ENCODE results near the gene RPL7A. TPM values are rescaled to one million over a fixed set of nuclear protein-coding genes. Genes with fewer than 3 reads are reported as not detected.
"Not testable (repeated sequence)": the region's sequence is repeated elsewhere in the genome, so short reads cannot be mapped to it uniquely, and the experiment has no call there.

The RPL7A gene
- total RNA-seq, 2 experiments from 2014 or later = 2,867 to 2,961 TPM

DNA sequence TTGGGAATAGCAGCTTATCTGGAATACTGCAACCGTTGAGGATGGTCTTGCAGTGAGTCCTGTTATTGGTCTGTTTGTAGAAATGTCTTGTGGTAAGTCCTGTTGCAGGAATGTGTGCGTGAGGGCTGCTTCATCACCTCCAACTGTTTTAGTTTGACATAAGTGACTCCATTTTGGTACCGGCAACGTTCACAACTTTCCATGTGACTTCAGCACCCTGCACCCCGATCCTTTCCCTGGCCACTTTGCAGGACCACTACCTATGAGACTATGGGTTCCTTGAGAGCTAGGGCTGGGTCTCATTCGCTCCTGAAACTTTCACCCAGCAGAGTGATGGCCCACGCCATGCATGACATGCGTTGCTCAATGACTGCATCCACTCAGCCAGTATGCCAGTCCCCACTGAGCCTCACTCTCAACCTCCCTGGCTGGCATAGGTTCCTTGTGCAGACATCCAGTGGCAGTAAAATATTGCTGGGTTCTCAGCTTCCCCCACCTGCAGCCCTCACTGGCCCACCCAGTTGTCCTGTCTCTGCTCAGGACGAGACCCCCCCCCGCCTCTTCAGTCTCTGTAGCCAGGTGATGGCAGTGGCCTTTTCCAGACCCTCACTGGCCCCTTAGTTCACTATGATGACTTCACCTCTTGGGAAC lies 20.1 kb upstream of the RPL7A start:
- intact Hi-C loops (cut with micrococcal nuclease; ENCODE audit: unreplicated experiment) = loop anchor here (5.0 kb wide), 1 partner anchor 141 kb away; no protein-coding TSS in a partner anchor
- Histone ChIP-seq H3K79me2 (ENCODE audit: insufficient read depth, low read depth, low read length) (no peaks in the 10 kb centered on the region), H3K27ac (ENCODE audit: low read depth, low read length, poor library complexity, severe bottlenecking) (no peak overlapping the region), H4K20me1 (ENCODE audit: insufficient read depth, low read length) (no peaks in the 10 kb centered on the region), H3K4me3 (ENCODE audit: low read depth, low read length, poor library complexity, severe bottlenecking) (no peak overlapping the region), H3K9me2 (ENCODE audit: insufficient read depth, low read length) (no peaks in the 10 kb centered on the region), H3K4me2 (ENCODE audit: low read length) (no peak overlapping the region), H3K36me3 (ENCODE audit: insufficient read depth, low read length) (peaks cover 39% of the 10 kb centered on the region), H3K9me3 (ENCODE audit: low read length) (no peaks in the 10 kb centered on the region), H2AFZ (ENCODE audit: low read length) (no peak overlapping the region), H3K4me1 (ENCODE audit: insufficient read depth, low read length, poor library complexity, severe bottlenecking) (no peaks in the 10 kb centered on the region)
- ChIA-PET CTCF (ENCODE audit: unreplicated experiment) (no interaction called here), POLR2A (no interaction called here)
- TF ChIP-seq EZH2phosphoT487 (IDR thresholded peaks at IDR 0.05; ENCODE audit: borderline replicate concordance, low read depth, low read length) (no peak), CTCF (conservative IDR thresholded peaks at IDR 0.05; ENCODE audit: low read length) (no peak)
- no peak for DNase-seq (ENCODE audit: low spot score)
- no TSS peak for BruUV-seq (replicated peaks)

DNA sequence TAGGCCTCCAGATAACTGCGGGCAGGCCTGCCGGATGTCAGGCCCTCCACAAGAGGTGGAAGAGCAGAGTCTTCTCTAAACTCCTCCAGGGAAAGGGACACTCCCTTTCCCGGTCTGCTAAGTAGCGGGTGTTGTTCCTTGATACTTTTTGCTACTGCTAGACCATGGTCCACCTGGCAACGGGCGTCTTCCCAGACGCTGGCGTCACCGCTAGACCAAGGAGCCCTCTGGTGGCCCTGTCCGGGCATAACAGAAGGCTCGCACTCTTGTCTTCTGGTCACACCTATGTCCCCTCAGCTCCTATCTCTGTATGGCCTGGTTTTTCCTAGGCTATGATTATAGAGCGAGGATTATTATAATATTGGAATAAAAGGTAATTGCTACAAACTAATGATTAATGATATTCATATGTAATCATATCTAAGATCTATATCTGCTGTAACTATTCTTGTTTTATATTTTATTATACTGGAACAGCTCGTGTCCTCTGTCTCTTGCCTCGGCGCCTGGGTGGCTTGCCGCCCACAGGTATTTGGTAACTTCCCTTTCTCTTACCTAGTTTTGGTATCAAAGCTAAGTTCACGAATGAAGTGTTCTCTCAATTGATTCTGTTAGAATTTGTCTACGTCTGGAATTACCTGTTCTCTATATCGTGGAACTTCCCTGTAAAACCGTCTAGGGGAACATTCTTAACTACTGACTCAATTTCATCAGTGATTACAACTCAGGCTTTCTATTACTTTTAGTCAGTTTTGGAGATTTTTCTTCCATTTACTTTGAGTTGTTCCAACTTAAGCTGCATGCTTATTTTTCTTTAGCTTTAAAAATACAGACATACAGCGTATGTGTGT lies 18.5 kb upstream of the RPL7A start:
- intact Hi-C loops (cut with micrococcal nuclease; ENCODE audit: unreplicated experiment) = loop anchor here (5.0 kb wide), 1 partner anchor 142 kb away; no protein-coding TSS in a partner anchor
- H3K4me2 ChIP-seq (ENCODE audit: low read length) = not testable (repeated sequence)

More for the DNA sequence above, 18.5 kb upstream of the RPL7A start:
- POLR2A ChIA-PET = interaction anchor here (0.7 kb wide), 1 partner anchor 957 kb away, joined by 3 read pairs; no protein-coding TSS in a partner anchor
- DNase-seq (ENCODE audit: low spot score); H3K4me1 ChIP-seq (ENCODE audit: insufficient read depth, low read length, poor library complexity, severe bottlenecking); H3K79me2 ChIP-seq (ENCODE audit: insufficient read depth, low read depth, low read length); H3K4me3 ChIP-seq (ENCODE audit: low read depth, low read length, poor library complexity, severe bottlenecking); H3K27ac ChIP-seq (ENCODE audit: low read depth, low read length, poor library complexity, severe bottlenecking); H2AFZ ChIP-seq (ENCODE audit: low read length); H3K9me2 ChIP-seq (ENCODE audit: insufficient read depth, low read length); CTCF ChIA-PET (ENCODE audit: unreplicated experiment); H4K20me1 ChIP-seq (ENCODE audit: insufficient read depth, low read length); H3K9me3 ChIP-seq (ENCODE audit: low read length): not testable (repeated sequence)
- TSS peak; percentile 36 for BruUV-seq (replicated peaks)
- peaks cover 55% of the 10 kb centered on the region for H3K36me3 ChIP-seq (ENCODE audit: insufficient read depth, low read length)
- peak; percentile 65 for TF ChIP-seq CTCF (conservative IDR thresholded peaks at IDR 0.05; ENCODE audit: low read length)

Measured in OCI-LY7 (cell line).